H1 (cell line): ENCODE measurements around the gene RNASET2. TPM values are rescaled to one million over a fixed set of nuclear protein-coding genes. Genes with fewer than 3 reads are reported as not detected.
A peak's percentile ranks its signal among the peaks of the same experiment; 100 is the strongest.

Experiments
- CTCF ChIA-PET: fragments of 300-600 bp; sonication (Branson Sonifier 250); formaldehyde crosslinking; loops from one replicate; lab custom pipeline; 2021; ENCODE audit not compliant: partially characterized antibody; lab: Charles Lee
- POLR2A ChIA-PET: fragments of 300-600 bp; sonication (Branson Sonifier 250); formaldehyde crosslinking; loops from one replicate; lab custom pipeline; 2021; ENCODE audit warnings: inconsistent platforms; ENCODE audit not compliant: partially characterized antibody; lab: Charles Lee
- DNase-seq, 2 experiments: peaks; one replicate each; pipeline versions ENCODE4 v3.0.0 to v3.0.0-alpha.2; 2010 to 2022; ENCODE audit warnings: low spot score in 2 of 2, low read depth in 1 of 2, mixed read lengths in 1 of 2
- FAIRE-seq: peaks from 2 replicates; lab custom pipeline; 2011; peaks lifted over from hg19 to GRCh38; lab: Jason Lieb, UNC
- H2AFZ ChIP-seq: 2 replicates; pipeline ENCODE4 v1.8.1; 2012; ENCODE audit warnings: low read length, inconsistent platforms
- H2AK5ac ChIP-seq: 2 replicates; pipeline ENCODE4 v1.6.1; 2013; ENCODE audit warnings: low read depth, low read length
- H2BK120ac ChIP-seq: replicated peaks from 2 replicates; pipeline ENCODE3; 2013; ENCODE audit warnings: low read depth, low read length, inconsistent platforms
- H2BK12ac ChIP-seq: 2 replicates; pipeline ENCODE4 v1.6.1; 2013; ENCODE audit warnings: low read depth, low read length
- H2BK15ac ChIP-seq: 2 replicates; pipeline ENCODE4 v1.6.1; 2013; ENCODE audit warnings: low read length
- H2BK20ac ChIP-seq: 2 replicates; pipeline ENCODE4 v1.6.1; 2013; ENCODE audit warnings: low read length
- H2BK5ac ChIP-seq: 2 replicates; pipeline ENCODE4 v1.6.1; 2013; ENCODE audit warnings: low read depth, low read length
- H3K14ac ChIP-seq: 2 replicates; pipeline ENCODE4 v1.6.1; 2013; ENCODE audit warnings: inconsistent platforms; ENCODE audit not compliant: insufficient read length
- H3K18ac ChIP-seq: 2 replicates; pipeline ENCODE4 v1.6.1; 2013; ENCODE audit warnings: low read length; ENCODE audit errors: extremely low read depth
- H3K23ac ChIP-seq: 2 replicates; pipeline ENCODE4 v1.6.1; 2013; ENCODE audit warnings: inconsistent platforms; ENCODE audit not compliant: insufficient read length
- H3K23me2 ChIP-seq: 2 replicates; pipeline ENCODE4 v1.6.1; 2013; ENCODE audit warnings: low read depth, low read length
- H3K27ac ChIP-seq: 2 replicates; pipeline ENCODE4 v1.6.1; 2011; ENCODE audit warnings: low read depth, low read length, inconsistent platforms
- H3K27me3 ChIP-seq, 4 experiments: replicated peaks in 1 of 4; 1 replicate in 1 of 4; 2 replicates in 3 of 4; pipeline versions ENCODE4 v1.6.1 to v1.8.1; 2011 to 2013; ENCODE audit warnings: low read length in 3 of 4, mild to moderate bottlenecking in 3 of 4, inconsistent platforms in 2 of 4, mixed read lengths in 2 of 4, moderate library complexity in 1 of 4; ENCODE audit not compliant: control insufficient read depth in 3 of 4, insufficient read depth in 3 of 4; ENCODE audit errors: extremely low read depth in 1 of 4
- H3K36me3 ChIP-seq, 4 experiments: 2 replicates each; pipeline versions ENCODE4 v1.6.1 to v1.8.1; 2011 to 2013; ENCODE audit warnings: mild to moderate bottlenecking in 4 of 4, low read length in 3 of 4, moderate library complexity in 2 of 4, control low read depth in 1 of 4, inconsistent platforms in 1 of 4; ENCODE audit not compliant: insufficient read depth in 4 of 4, control insufficient read depth in 2 of 4
- H3K4ac ChIP-seq: replicated peaks from 2 replicates; pipeline ENCODE3; 2013; ENCODE audit warnings: low read length, low read depth, mixed read lengths, inconsistent platforms; ENCODE audit not compliant: insufficient read length
- H3K4me1 ChIP-seq, 4 experiments: replicated peaks in 1 of 4; 1 replicate in 1 of 4; 2 replicates in 3 of 4; pipeline versions ENCODE4 v1.6.1 to v1.8.1; 2011 to 2013; ENCODE audit warnings: low read length in 3 of 4, inconsistent platforms in 2 of 4, mixed read lengths in 1 of 4; ENCODE audit not compliant: insufficient read depth in 4 of 4, control insufficient read depth in 3 of 4
- H3K4me2 ChIP-seq, 2 experiments: 2 replicates each; pipeline versions ENCODE4 v1.6.1 to v1.8.1; 2011 to 2013; ENCODE audit warnings: low read depth in 2 of 2, low read length in 2 of 2, control low read depth in 1 of 2, inconsistent platforms in 1 of 2, mild to moderate bottlenecking in 1 of 2; ENCODE audit not compliant: insufficient read depth in 1 of 2
- H3K4me3 ChIP-seq, 4 experiments: fragments of 200-600, 300-600 bp in 1 of 4; sonication (generic), shearing (Covaris generic), sonication (Bioruptor Twin) in 1 of 4; 2 replicates each; pipeline versions ENCODE4 v1.5.1 to v1.8.1; 2011 to 2016; ENCODE audit warnings: low read length in 4 of 4, low read depth in 3 of 4, control low read depth in 2 of 4, inconsistent platforms in 2 of 4, mild to moderate bottlenecking in 2 of 4, mixed read lengths in 1 of 4, moderate library complexity in 1 of 4; ENCODE audit not compliant: insufficient read depth in 2 of 4; ENCODE audit errors: extremely low read depth in 1 of 4
- H3K56ac ChIP-seq: replicated peaks from 2 replicates; pipeline ENCODE3; 2013; ENCODE audit warnings: low read depth, mild to moderate bottlenecking, mixed read lengths, low read length, inconsistent platforms; ENCODE audit not compliant: insufficient read length
- H3K79me1 ChIP-seq: 2 replicates; pipeline ENCODE4 v1.6.1; 2013; ENCODE audit warnings: low read depth, low read length, control low read depth
- H3K79me2 ChIP-seq, 2 experiments: 2 replicates each; pipeline versions ENCODE4 v1.6.1 to v1.8.1; 2012 to 2013; ENCODE audit warnings: low read length in 2 of 2, mild to moderate bottlenecking in 2 of 2, inconsistent platforms in 1 of 2; ENCODE audit not compliant: insufficient read depth in 2 of 2, control insufficient read depth in 1 of 2
- H3K9ac ChIP-seq, 4 experiments: replicated peaks in 1 of 4; 1 replicate in 1 of 4; 2 replicates in 3 of 4; pipeline versions ENCODE4 v1.6.1 to v1.8.1; 2011 to 2013; ENCODE audit warnings: low read depth in 3 of 4, low read length in 3 of 4, control low read depth in 2 of 4, mild to moderate bottlenecking in 2 of 4, moderate library complexity in 2 of 4, inconsistent platforms in 1 of 4; ENCODE audit errors: extremely low read depth in 1 of 4
- H3K9me3 ChIP-seq, 2 experiments: 2 replicates each; pipeline versions ENCODE4 v1.6.1 to v1.8.1; 2012 to 2013; ENCODE audit warnings: mild to moderate bottlenecking in 2 of 2, moderate library complexity in 2 of 2, control low read depth in 1 of 2, inconsistent platforms in 1 of 2, low read depth in 1 of 2, low read length in 1 of 2, mixed read lengths in 1 of 2; ENCODE audit not compliant: insufficient read depth in 2 of 2
- H4K20me1 ChIP-seq, 2 experiments: replicated peaks in 1 of 2; 2 replicates each; pipeline versions ENCODE3 to v1.8.1; 2011 to 2013; ENCODE audit warnings: inconsistent platforms in 2 of 2, low read length in 2 of 2, mild to moderate bottlenecking in 1 of 2; ENCODE audit not compliant: insufficient read depth in 2 of 2, control insufficient read depth in 1 of 2
- H4K5ac ChIP-seq: 2 replicates; pipeline ENCODE4 v1.6.1; 2013; ENCODE audit warnings: low read length, low read depth, mixed read lengths, inconsistent platforms; ENCODE audit not compliant: insufficient read length
- H4K8ac ChIP-seq: 2 replicates; pipeline ENCODE4 v1.8.0; 2013; ENCODE audit warnings: mild to moderate bottlenecking, moderate library complexity, low read length, inconsistent platforms; ENCODE audit not compliant: insufficient read depth; ENCODE audit errors: extremely low read depth
- H4K91ac ChIP-seq: replicated peaks from 2 replicates; pipeline ENCODE3; 2013; ENCODE audit warnings: low read length, mixed read lengths, inconsistent platforms; ENCODE audit not compliant: insufficient read length
- HDAC2 ChIP-seq, 2 experiments: fragments of 300-600 bp in 1 of 2; sonication (generic) in 1 of 2; IDR thresholded peaks; 2 replicates each; pipeline ENCODE4 v1.6.1; 2011 to 2012; ENCODE audit warnings: low read depth in 2 of 2, low read length in 2 of 2, mild to moderate bottlenecking in 2 of 2, moderate library complexity in 2 of 2, borderline replicate concordance in 1 of 2, inconsistent platforms in 1 of 2
- WGBS, 2 experiments: shearing (Covaris generic) in 1 of 2; methylation state at CpG; one replicate each; pipeline versions ENCODE4 v1.1.6 to v1.1.7; 2013 to 2015; ENCODE audit warnings: low lambda C conversion rate in 2 of 2, mixed read lengths in 2 of 2, inconsistent platforms in 1 of 2, low coverage in 1 of 2, missing lambda C conversion rate in 1 of 2; ENCODE audit not compliant: insufficient replicate concordance in 2 of 2, insufficient coverage in 1 of 2, insufficient read length in 1 of 2; ENCODE audit errors: extremely low coverage in 1 of 2, missing lambda C conversion rate in 1 of 2; 5-methylcytosine and 5-hydroxymethylcytosine counted together
- polyA plus RNA-seq, 7 experiments: library from polyadenylated mRNA; depleted of rRNA in 3 of 7; stranded (reverse) in 5 of 7; unstranded in 2 of 7; fragments of >200 nt in 5 of 7; fragments of 200-250 nt in 2 of 7; gene quantifications; 1 replicate in 5 of 7; 2 replicates in 1 of 7; 4 replicates in 1 of 7; pipeline versions ENCODE4 v1.2.1 to v1.2.3, GENCODE V29; 2011 to 2013; ENCODE audit warnings: missing spikeins in 2 of 7, mixed read lengths in 2 of 7
- total RNA-seq: library from RNA; stranded (reverse); fragmentation: NEBNext Ultra II Directional; extraction: Animal tissue kit (Norgen Biotek cat#: 25700); gene quantifications from 2 replicates; pipeline ENCODE4 v1.2.1, GENCODE V29; 2021

RNASET2 gene
- total and polyA plus RNA-seq, 2 of the 8 experiments (the other 6 are each of a cell fraction or from before 2014, with no cell fraction given), result 15.7 to 22.9 TPM

GRCh38 chr6:166959911-166960608, 3.7 kb upstream of the RNASET2 start:
- Histone ChIP-seq H2BK12ac (no peak overlapping the region), H3K27me3 (peaks cover 0 to 6% (median 0%) of the 10 kb centered on the region in 4 experiments; a peak in 3 of 7 replicates), H4K20me1 (no peaks in the 10 kb centered on the region), H3K4me1 (peaks cover 2 to 12% (median 5%) of the 10 kb centered on the region in 4 experiments; a peak in 6 of 7 replicates), H2BK5ac (no peak overlapping the region), H2BK20ac (no peak overlapping the region), H2AFZ (no peak overlapping the region), H3K9me3 (peaks cover 6 to 10% of the 10 kb centered on the region in 2 experiments; a peak in 1 of 4 replicates), H3K56ac (no peak overlapping the region), H3K9ac (no peak overlapping the region), H3K18ac (no peak overlapping the region), H3K23ac (no peak overlapping the region), H3K79me2 (no peaks in the 10 kb centered on the region), H3K4ac (no peak overlapping the region), H3K4me3 (no peak overlapping the region), H4K5ac (no peak overlapping the region), H3K79me1 (no peaks in the 10 kb centered on the region), H3K23me2 (peaks cover 17% of the 10 kb centered on the region; the same call in 1 of the 2 replicates), H3K14ac (no peak overlapping the region), H4K8ac (no peak overlapping the region), H3K36me3 (no peaks in the 10 kb centered on the region), H2BK120ac (no peak overlapping the region), H4K91ac (no peak overlapping the region), H2BK15ac (0 out of 2 replicates have a peak overlapping the region, but pooled peaks have one; percentile 81), H3K27ac (no peak overlapping the region), H2AK5ac (no peak overlapping the region), H3K4me2 (no peak overlapping the region)
- no peak for TF ChIP-seq HDAC2 (IDR thresholded peaks at IDR 0.05; ENCODE audit: borderline replicate concordance in 1 of 2, low read depth in 2 of 2, low read length in 2 of 2)
- 83% methylated on average over 5 of the region's 9 CpGs; no CpG with 5 or more reads in 1 of the 2 experiments for WGBS, 2 experiments
- FAIRE-seq (no peak), DNase-seq (no peak)
- ChIA-PET CTCF (interaction anchor here (1.3 to 2.4 kb wide), 6 partner anchors 9 to 188 kb away, joined by 3 to 10 read pairs (median 4); no protein-coding TSS in a partner anchor), POLR2A (interaction anchor here (0.6 to 1.2 kb wide), 3 partner anchors 11 to 338 kb away, joined by 3 to 4 read pairs (median 3); no protein-coding TSS in a partner anchor)
